GM12878 (cell line): ENCODE results near the gene SP6. TPM values are rescaled to one million over a fixed set of nuclear protein-coding genes. Genes with fewer than 3 reads are reported as not detected.

ENCODE experiments used
- ATAC-seq: fragments of 200-7000 bp; cut with Tn5 transposase; 3 replicates; pipeline ENCODE4 v1.9.1; 2020; ENCODE audit warnings: mild to moderate bottlenecking, moderate library complexity
- BruUV-seq: library from RNA; stranded (reverse); fragments of 400-500 nt; replicated peaks from 2 replicates; lab custom pipeline; 2021; lab: Mats Ljungman, UMichigan
- CTCF ChIA-PET: fragments of 300-600 bp; sonication (Branson Sonifier 250); formaldehyde crosslinking; extraction: SDS; loops from one replicate; lab custom pipeline; 2021; ENCODE audit warnings: inconsistent platforms; lab: Yijun Ruan, JAX
- POLR2A ChIA-PET: fragments of 350-600 bp; formaldehyde crosslinking; extraction: SDS; loops from one replicate; lab custom pipeline; 2021; ENCODE audit warnings: inconsistent platforms; lab: Charles Lee
- RAD21 ChIA-PET: fragments of 300-600 bp; sonication (Branson Sonifier 250); formaldehyde crosslinking; loops from one replicate; lab custom pipeline; 2023; ENCODE audit warnings: antibody characterized with exemption; ENCODE audit not compliant: unreplicated experiment; lab: Charles Lee
- SMC1A ChIA-PET: fragments of 300-600 bp; sonication (Branson Sonifier 250); formaldehyde crosslinking; loops from one replicate; lab custom pipeline; 2023; ENCODE audit not compliant: unreplicated experiment, uncharacterized antibody; lab: Charles Lee
- DNase-seq: peaks from one replicate; pipeline ENCODE4 v3.0.0-alpha.2; 2011; ENCODE audit warnings: low read depth, low spot score
- FAIRE-seq: peaks from 3 replicates; lab custom pipeline; 2011; peaks lifted over from hg19 to GRCh38; lab: Jason Lieb, UNC
- H2AFZ ChIP-seq: 2 replicates; pipeline ENCODE4 v1.6.0; 2011; ENCODE audit warnings: low read depth, low read length, control low read depth; ENCODE audit not compliant: control insufficient read depth
- H3K27ac ChIP-seq: 2 replicates; pipeline ENCODE4 v1.5.1; 2011; ENCODE audit warnings: control low read depth; ENCODE audit not compliant: control insufficient read depth, insufficient read depth
- H3K27me3 ChIP-seq, 2 experiments: replicated peaks in 1 of 2; 2 replicates each; pipeline versions ENCODE4 v1.6.0 to v1.6.1; 2011; ENCODE audit warnings: low read length in 1 of 2; ENCODE audit not compliant: control insufficient read depth in 2 of 2, insufficient read depth in 2 of 2
- H3K36me3 ChIP-seq, 2 experiments: 2 replicates each; pipeline ENCODE4 v1.5.1; 2011; ENCODE audit warnings: low read length in 1 of 2; ENCODE audit not compliant: control insufficient read depth in 2 of 2, insufficient read depth in 2 of 2
- H3K4me1 ChIP-seq: 2 replicates; pipeline ENCODE4 v1.6.1; 2011; ENCODE audit warnings: mild to moderate bottlenecking, low read length, moderate library complexity, mixed read lengths; ENCODE audit not compliant: control insufficient read depth, insufficient read depth
- H3K4me2 ChIP-seq: 2 replicates; pipeline ENCODE4 v1.6.0; 2011; ENCODE audit warnings: control low read depth; ENCODE audit not compliant: control insufficient read depth, insufficient read depth
- H3K4me3 ChIP-seq: fragments of 200-600 bp; sonication (generic); 2 replicates; pipeline ENCODE4 v1.5.1; 2016
- H3K79me2 ChIP-seq: 2 replicates; pipeline ENCODE4 v1.6.0; 2011; ENCODE audit warnings: low read length; ENCODE audit not compliant: control insufficient read depth, insufficient read depth
- H3K9ac ChIP-seq: 2 replicates; pipeline ENCODE4 v1.8.0; 2011; ENCODE audit warnings: low read length, control low read depth, mixed read lengths; ENCODE audit not compliant: control insufficient read depth, insufficient read depth
- H3K9me3 ChIP-seq: replicated peaks from 3 replicates; pipeline ENCODE4 v1.5.1; 2011; ENCODE audit warnings: mild to moderate bottlenecking, low read length; ENCODE audit not compliant: control insufficient read depth, insufficient read depth
- H4K20me1 ChIP-seq: 2 replicates; pipeline ENCODE4 v1.6.0; 2011; ENCODE audit not compliant: control insufficient read depth, insufficient read depth
- BRCA1 ChIP-seq: IDR thresholded peaks from 2 replicates; pipeline ENCODE4 v1.6.1; 2011; ENCODE audit warnings: low read depth, low read length, improper control_type of control experiment
- FOXK2 ChIP-seq: fragments of 450-650 bp; IDR thresholded peaks from 2 replicates; pipeline ENCODE4 v1.6.1; 2017; ENCODE audit warnings: mild to moderate bottlenecking, moderate library complexity
- HDAC6 ChIP-seq: fragments of 200-600 bp; sonication (generic); IDR thresholded peaks from one replicate; pipeline ENCODE4 v1.8.0; 2017; ENCODE audit warnings: antibody characterized with exemption; ENCODE audit not compliant: unreplicated experiment
- IRF4 ChIP-seq: IDR thresholded peaks from 2 replicates; pipeline ENCODE4 v1.6.1; 2011; ENCODE audit warnings: low read depth, low read length
- MAX ChIP-seq: IDR thresholded peaks from 2 replicates; pipeline ENCODE4 v1.6.1; 2012; ENCODE audit warnings: low read depth, low read length, improper control_type of control experiment
- NRF1 ChIP-seq: conservative IDR thresholded peaks from 2 replicates; pipeline ENCODE4 v1.6.1; 2011; ENCODE audit warnings: mild to moderate bottlenecking, low read depth, low read length, improper control_type of control experiment
- RBBP5 ChIP-seq: fragments of 200-600 bp; sonication (generic); conservative IDR thresholded peaks from 2 replicates; pipeline ENCODE4 v1.6.1; 2016
- SIN3A ChIP-seq: IDR thresholded peaks from 2 replicates; pipeline ENCODE4 v1.6.1; 2012; ENCODE audit warnings: low read depth, low read length, improper control_type of control experiment
- TBL1XR1 ChIP-seq: IDR thresholded peaks from 2 replicates; pipeline ENCODE4 v1.6.1; 2012; ENCODE audit warnings: low read depth, low read length, improper control_type of control experiment
- ZNF24 ChIP-seq: fragments of 450-650 bp; IDR thresholded peaks from 2 replicates; pipeline ENCODE4 v1.6.1; 2017; ENCODE audit warnings: antibody characterized with exemption, mild to moderate bottlenecking
- WGBS: methylation state at CpG from one replicate; pipeline ENCODE4 v1.1.6; 2016; ENCODE audit warnings: low lambda C conversion rate; ENCODE audit not compliant: insufficient replicate concordance, insufficient coverage; ENCODE audit errors: missing lambda C conversion rate; 5-methylcytosine and 5-hydroxymethylcytosine counted together
- in situ Hi-C: fragments of 300-500 bp; cut with MboI; formaldehyde crosslinking; loops from 9 replicates; pipeline ENCODE4 v1.14.3; 2018; ENCODE audit warnings: mixed read lengths
- intact Hi-C: fragments of 100-400 bp; cut with micrococcal nuclease; formaldehyde crosslinking; loops from one replicate; pipeline ENCODE4 v1.14.2; 2022; ENCODE audit not compliant: unreplicated experiment
- polyA plus RNA-seq, 11 experiments: library from polyadenylated mRNA; depleted of rRNA in 4 of 11; unstranded in 6 of 11; stranded (reverse) in 5 of 11; fragments of >200 nt; fragmentation: Nextera tagmentation in 4 of 11; fragmentation: Illumina TruSeq in 1 of 11; extraction: Ambion mirVana in 4 of 11; extraction: Trizol in 1 of 11; gene quantifications; 1 replicate in 1 of 11; 2 replicates in 10 of 11; pipeline versions ENCODE4 v1.2.1 to v1.2.3, GENCODE V29; 2011 to 2016; ENCODE audit warnings: inconsistent platforms in 2 of 11, missing spikeins in 2 of 11, low read depth in 1 of 11
- total RNA-seq, 4 experiments: library from RNA; depleted of rRNA in 3 of 4; stranded (reverse); fragments of >200 nt in 3 of 4; fragmentation: Illumina TruSeq in 1 of 4; extraction: Trizol in 1 of 4; gene quantifications; 2 replicates each; pipeline versions ENCODE4 v1.2.1 to v1.2.3, GENCODE V29; 2013 to 2021

The SP6 gene
- total and polyA plus RNA-seq, 10 of the 15 experiments (the other 5 are each of a cell fraction or from before 2014, with no cell fraction given) = 0.05 to 0.15 (median 0.06) TPM; not detected in 7

GRCh38 chr17:47884427-47884740 is 33.4 kb upstream of the SP6 start:
- intact Hi-C loops = no loop called here
- POLR2A ChIA-PET = interaction anchor here (1.0 kb wide), 1 partner anchor 13 kb away, joined by 3 read pairs; no protein-coding TSS in a partner anchor
- no peak for FAIRE-seq

More at GRCh38 chr17:47884427-47884740, 33.4 kb upstream of the SP6 start:
- BruUV-seq = no TSS peak
- in situ Hi-C loops = no loop called here
- no peaks in the 10 kb centered on the region for H3K4me1 ChIP-seq
- H3K27ac ChIP-seq = no peak overlapping the region
- SMC1A ChIA-PET = interaction anchor here (14.5 kb wide), 1 partner anchor 37 kb away, joined by 231 read pairs; the partner anchor contains the start of genes SCRN2 and SP6
- DNase-seq = no peak
- WGBS = 16% methylated on average over 5 of the region's 5 CpGs
- H3K9ac ChIP-seq = no peak overlapping the region
- no peaks in the 10 kb centered on the region for H3K36me3 ChIP-seq
- ATAC-seq = no peak
- H3K9me3 ChIP-seq = no peaks in the 10 kb centered on the region
- no peak overlapping the region for H2AFZ ChIP-seq
- CTCF ChIA-PET = interaction anchor here (0.8 to 14.9 kb wide), 4 partner anchors 11 to 86 kb away, joined by 3 to 502 read pairs (median 4); partner anchors contain the start of genes CDK5RAP3, SCRN2 and SP6
- no peak overlapping the region for H3K4me3 ChIP-seq
- RAD21 ChIA-PET = interaction anchor here (10.9 kb wide), 1 partner anchor 42 kb away, joined by 206 read pairs; the partner anchor contains the start of gene SCRN2
- TF ChIP-seq MAX (no peak), BRCA1 (no peak), FOXK2 (no peak), SIN3A (no peak), HDAC6 (no peak), TBL1XR1 (no peak), ZNF24 (no peak), RBBP5 (no peak), IRF4 (no peak), NRF1 (no peak)
- H3K79me2 ChIP-seq = no peaks in the 10 kb centered on the region
- no peak overlapping the region for H3K4me2 ChIP-seq
- no peaks in the 10 kb centered on the region; a peak in 1 of 4 replicates for H3K27me3 ChIP-seq
- no peaks in the 10 kb centered on the region for H4K20me1 ChIP-seq
